GM19238 (cell line): ENCODE results near the gene BTG1.

ENCODE experiments used
- DNase-seq: peaks from one replicate; pipeline ENCODE4 v3.0.0; 2011; ENCODE audit warnings: low spot score; ENCODE audit not compliant: insufficient read length

The BTG1 gene

GRCh38 chr12:92133795-92134637, 11.6 kb downstream of the BTG1 start:
- DNase-seq: no peak

DNA sequence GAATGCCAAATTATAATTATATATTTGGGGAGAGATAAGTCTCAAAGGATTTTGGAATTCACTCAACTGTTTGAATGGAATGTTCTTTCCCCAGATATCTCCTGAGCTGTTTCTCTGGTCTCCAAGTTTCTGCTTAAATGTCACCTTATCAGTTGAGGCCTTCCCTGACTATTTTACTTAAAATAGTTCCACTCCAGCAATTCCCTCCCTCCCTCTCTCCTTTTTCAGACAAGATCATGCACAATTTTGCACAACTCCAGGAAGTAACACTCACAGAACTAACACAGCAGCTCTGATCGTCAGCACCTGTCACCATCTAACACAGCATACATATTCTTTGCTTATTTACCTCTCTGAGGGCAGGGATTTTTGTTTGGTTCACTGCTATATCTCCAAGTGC, 12.5 kb downstream of the BTG1 start:
- no peak for DNase-seq

DNA sequence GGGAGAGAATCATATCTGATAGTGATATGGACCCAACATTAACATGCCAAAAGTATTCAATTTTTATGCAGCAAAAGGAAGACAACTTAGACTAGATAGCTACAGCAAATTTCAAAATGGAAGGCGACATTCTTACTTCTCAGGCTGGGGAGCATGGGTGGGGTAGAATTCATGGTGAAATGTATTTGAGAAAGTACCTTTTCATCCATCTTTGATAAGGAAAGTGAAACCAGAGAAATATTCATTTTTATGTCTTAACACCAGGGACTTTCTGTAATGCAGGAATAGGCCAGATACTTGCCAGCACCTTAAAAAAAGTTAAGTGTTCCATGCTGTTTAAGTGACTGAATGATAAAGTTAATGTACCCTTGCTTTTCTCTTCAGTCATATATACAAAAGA, 13.4 kb downstream of the BTG1 start:
- DNase-seq: no peak

DNA sequence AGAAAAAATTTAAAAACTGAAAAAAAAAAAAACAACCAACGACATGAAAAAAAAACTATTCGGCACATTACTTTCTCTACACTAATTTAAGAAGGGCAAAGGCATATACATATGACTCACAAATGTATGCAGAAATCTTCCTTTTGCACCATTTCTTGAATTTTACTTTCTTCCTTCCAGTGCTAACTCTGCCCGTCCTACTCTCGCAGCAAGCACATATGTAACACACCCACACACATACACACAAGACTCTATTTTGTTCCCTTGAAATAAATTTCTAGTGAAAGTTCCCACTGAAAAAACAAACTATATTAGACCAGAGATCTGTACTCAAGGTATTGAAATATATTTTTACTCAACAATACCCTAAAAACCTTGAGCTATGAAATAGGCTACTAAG, 14.6 kb downstream of the BTG1 start:
- no peak for DNase-seq

- DNase-seq: no peak
Observed at GRCh38 chr12:92129609-92130008, 16.0 kb downstream of the BTG1 start.

GRCh38 chr12:92128612-92129011, 17.0 kb downstream of the BTG1 start:
- DNase-seq: no peak

GRCh38 chr12:92124689-92125029, 21.0 kb downstream of the BTG1 start:
- no peak for DNase-seq

DNA sequence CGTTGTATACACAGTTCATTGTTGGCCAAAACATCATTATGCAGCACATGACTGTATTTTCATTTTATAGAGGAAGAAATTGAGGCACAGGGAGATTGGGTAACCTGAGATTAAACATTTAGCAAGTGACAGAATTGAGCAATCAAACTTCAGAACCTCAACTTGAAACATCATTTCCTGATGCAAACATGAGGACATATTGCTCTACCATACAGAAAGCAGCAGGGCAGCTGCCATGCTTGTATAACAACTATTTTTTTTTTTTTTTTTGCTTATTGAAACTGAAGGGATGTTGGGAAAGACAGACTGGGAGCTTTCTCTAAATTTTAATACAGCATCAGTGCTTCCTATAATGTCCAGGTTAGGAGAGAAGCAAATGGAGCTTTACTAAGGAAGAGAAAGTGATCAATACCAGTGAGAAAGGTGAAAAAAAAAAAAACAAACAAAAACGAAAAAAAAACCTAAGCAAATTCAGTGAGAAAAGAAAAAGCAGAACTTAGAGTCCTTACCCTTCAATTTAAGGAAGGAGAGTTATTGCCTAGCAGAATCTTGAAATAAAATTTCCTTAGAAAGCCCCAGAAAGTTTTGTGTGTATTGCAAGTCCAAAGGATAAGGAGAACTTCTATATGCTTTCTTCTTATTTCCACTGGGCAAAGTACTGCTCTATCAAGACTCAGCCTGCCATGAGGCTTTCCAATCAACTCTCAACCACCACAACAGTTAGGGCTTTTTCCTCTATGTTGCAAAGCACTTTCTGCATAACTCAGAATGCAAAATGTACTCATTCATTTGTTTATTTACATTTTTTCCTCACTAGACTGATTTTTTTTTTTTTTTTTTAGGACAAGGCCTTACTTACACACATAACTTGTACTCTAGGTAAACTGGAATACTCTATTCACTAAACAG, 21.6 kb downstream of the BTG1 start:
- no peak for DNase-seq

DNA sequence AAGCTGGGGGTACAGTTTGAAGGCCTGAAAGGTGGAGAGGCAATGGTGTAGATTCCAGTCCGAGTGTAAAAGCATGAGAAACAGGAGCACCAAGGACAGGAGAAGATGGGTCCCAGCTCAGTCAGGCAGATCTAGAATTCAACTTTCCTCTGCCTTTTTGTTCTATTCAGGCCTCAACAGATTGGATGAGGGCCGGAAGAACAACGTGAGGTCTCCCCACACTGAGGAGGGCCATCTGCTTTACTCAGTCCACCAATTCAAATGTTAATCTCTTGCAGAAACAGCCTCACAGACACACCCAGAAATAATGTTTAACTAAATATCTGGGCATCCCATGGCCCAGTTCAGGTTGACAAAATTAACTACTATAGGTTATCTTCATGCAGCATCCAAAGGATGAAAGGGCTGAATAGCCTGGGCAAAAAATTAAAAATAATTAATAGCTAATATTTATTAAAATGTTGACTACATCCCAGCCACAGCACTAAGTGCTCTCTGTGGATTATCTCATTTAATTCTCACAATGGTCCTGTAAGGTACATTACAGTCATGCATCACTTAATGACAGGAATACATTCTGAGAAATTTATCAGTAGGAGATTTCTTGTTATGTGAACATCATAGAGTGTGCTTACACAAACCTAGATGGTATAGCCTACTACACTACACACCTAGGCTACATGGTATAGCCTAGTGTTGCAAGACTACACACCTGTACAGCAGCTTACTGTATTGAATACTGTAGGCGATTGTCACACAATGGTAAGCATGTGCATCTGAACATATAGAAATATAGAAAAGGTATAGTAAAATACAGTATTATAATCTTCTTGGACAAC, 22.5 kb downstream of the BTG1 start:
- DNase-seq: no peak

- DNase-seq: no peak
Observed at GRCh38 chr12:92121826-92122225, 23.8 kb downstream of the BTG1 start.

DNA sequence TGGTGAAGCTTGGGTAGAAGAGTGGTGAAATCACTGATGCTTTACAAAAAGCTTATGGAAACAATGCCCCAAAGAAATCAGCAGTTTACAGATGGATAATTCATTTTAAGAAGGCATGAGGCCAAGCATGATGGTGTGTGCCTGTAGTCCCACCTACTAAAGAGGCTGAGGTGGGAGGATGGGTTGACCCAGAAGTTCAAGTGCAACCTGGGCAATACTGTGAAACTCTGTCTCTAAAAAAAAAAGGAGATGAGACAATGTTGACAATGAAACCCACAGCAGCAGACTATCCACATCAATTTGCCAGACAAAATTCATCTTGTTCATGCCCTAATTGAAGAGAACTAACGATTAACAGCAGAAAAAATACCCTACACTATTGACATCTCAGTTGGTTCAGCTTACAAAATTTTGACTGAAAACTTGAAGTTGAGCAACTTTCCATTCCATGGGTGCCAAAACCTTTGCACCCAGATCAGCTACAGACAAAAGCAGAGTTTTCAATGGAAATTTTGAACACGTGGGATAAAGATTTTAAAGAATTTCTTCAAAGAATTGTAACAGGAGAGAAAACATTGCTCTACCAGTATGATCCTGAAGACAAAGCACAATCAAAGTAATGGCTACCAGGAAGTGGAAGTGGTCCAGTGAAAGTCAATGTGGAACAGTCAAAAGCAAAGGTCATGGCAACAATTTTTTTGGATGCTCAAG, 26.7 kb downstream of the BTG1 start:
- no peak for DNase-seq

DNA sequence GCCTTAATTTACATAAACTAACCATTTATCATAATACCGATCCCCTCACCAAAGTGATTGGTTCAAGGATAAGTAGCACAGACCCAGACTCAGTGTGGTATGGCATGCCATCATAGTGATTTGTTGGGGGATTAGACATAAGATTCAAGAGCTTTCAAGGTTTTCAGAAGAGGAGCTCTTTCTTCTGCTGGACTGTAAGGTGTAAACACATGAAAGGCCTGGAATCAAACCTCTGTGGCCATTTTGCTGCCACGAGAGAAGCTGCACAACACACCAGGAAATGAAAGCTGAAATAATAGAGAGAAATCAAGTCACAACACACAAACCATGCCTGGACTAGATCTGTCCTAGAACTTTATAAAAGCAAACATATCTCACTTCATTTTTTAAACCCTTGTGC, 30.8 kb downstream of the BTG1 start:
- no peak for DNase-seq

- DNase-seq: no peak
Observed at GRCh38 chr12:92111256-92111655, 34.4 kb downstream of the BTG1 start.

DNA sequence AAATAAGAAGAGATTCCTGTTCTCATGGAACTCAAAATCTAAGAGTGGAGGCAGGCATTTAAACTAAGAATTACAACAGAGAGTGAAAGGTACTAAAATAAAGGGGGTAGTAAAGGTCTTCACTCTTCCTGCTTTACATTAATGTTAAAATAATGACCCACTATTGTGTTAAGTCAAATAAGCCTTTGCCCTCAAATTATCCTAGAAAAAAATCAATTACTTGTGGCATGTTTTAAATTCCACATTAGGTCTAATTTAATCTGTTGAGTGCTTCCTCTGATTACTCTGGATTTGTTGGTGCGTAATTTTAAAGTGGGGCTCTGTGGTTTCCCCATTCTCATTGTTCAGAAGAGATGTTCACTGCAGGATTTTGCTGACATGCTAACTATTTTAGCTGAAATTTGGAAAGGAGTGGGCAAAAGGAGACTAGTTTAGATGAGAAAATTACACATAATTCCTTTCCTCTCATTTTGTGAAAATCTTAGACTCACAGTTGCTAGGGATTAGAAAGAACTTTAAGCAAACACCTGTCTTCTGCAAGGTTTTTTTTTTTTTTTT, 35.5 kb downstream of the BTG1 start:
- no peak for DNase-seq

DNA sequence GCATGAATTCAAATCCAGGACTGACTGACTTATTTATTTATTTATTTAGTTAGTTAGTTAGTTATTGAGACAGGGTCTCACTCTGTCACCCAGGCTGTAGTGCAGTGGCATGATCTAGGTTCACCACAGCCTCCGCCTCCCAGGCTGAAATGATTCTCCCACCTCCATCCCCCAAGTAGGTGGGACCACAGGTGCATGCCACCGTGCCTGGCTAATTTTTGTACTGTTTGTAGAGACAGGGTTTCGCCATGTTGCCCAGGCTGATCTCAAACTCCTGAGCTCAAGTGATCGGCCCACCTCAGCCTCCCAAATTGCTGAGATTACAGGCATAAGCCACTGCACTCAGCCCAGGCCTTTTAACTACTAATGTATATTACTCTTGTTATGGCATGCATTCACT, 36.0 kb downstream of the BTG1 start:
- DNase-seq: no peak

GRCh38 chr12:92108651-92109050, 37.0 kb downstream of the BTG1 start:
- no peak for DNase-seq

GRCh38 chr12:92107621-92108131, 38.0 kb downstream of the BTG1 start:
- DNase-seq: no peak

DNA sequence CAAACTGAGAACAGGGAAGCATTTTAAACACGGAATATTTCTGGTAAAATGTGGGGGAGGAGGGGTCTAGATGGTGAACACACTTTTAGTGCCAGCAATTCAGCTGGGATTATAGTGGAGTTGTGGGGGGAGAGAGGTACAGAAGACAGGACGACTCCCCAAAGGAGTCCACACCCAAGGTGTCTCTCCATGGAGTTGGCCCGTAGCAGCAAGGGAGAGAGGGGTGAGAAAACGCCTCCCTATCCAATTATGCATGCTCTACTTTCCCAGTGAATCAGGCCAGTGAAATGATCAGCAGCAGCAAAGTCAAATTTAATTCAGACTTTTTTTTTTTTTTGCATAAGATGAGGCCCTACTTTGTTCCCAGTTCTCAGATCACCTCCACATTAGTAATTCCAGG, 38.6 kb downstream of the BTG1 start:
- DNase-seq: no peak

GRCh38 chr12:92105676-92106075, 40.0 kb downstream of the BTG1 start:
- no peak for DNase-seq

GRCh38 chr12:92105110-92105509, 40.5 kb downstream of the BTG1 start:
- no peak for DNase-seq

DNA sequence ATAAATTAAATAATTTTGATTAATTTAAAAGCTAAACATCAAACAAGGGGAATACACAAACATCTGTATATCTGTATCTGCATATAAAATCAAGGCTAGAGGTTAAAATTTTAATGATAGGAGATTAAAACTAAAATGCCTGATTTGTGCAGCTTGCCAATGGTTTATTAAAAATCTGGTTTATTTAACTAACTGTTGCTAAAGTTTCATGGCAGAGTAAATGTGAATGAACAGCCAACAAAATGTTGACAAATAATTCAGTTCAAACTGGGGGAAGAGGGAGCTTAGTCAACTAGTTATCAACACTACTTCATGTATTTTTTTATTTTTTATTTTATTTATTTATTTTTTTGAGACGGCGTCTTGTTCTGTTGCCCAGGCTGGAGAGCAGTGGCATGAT, 43.0 kb downstream of the BTG1 start:
- no peak for DNase-seq
